GM04504 (cell line): ENCODE measurements around the gene MATCAP1.

ENCODE experiments used
- DNase-seq: peaks from one replicate; pipeline ENCODE4 v3.0.0-alpha.2; 2012; ENCODE audit warnings: low read depth

MATCAP1 gene

GRCh38 chr16:67190448-67191399 is 7.0 kb upstream of the MATCAP1 start:
- no peak for DNase-seq

- no peak for DNase-seq
Measured at GRCh38 chr16:67190041-67190440, 6.3 kb upstream of the MATCAP1 start, which contains the start of gene EXOC3L1. TSS of gene EXOC3L1 (minus strand) at chr16:67190136. CDS start at chr16:67189676, 460 bp downstream.

- no peak for DNase-seq
Measured at GRCh38 chr16:67188798-67189197, 5.0 kb upstream of the MATCAP1 start.

- DNase-seq: no peak
Measured at GRCh38 chr16:67188323-67188722, 4.6 kb upstream of the MATCAP1 start.

GRCh38 chr16:67187175-67187890 is 3.6 kb upstream of the MATCAP1 start:
- DNase-seq: no peak

GRCh38 chr16:67186550-67186950 is 2.8 kb upstream of the MATCAP1 start:
- DNase-seq: no peak

GRCh38 chr16:67185651-67186134 is 1.9 kb upstream of the MATCAP1 start:
- DNase-seq: no peak

GRCh38 chr16:67184995-67185650 is 1.4 kb upstream of the MATCAP1 start:
- DNase-seq: peak; percentile 77

- no peak for DNase-seq
Measured at GRCh38 chr16:67184453-67184994, 761 bp upstream of the MATCAP1 start.

- DNase-seq: no peak
Measured at GRCh38 chr16:67183284-67183626, 508 bp downstream of the MATCAP1 start.

- DNase-seq: no peak
Measured at GRCh38 chr16:67182288-67182687, 1.5 kb downstream of the MATCAP1 start.

- peak; percentile 77 for DNase-seq
Measured at GRCh38 chr16:67181346-67181745, 2.4 kb downstream of the MATCAP1 start.

GRCh38 chr16:67180166-67180565 is 3.6 kb downstream of the MATCAP1 start:
- no peak for DNase-seq

- DNase-seq: no peak
Measured at GRCh38 chr16:67179421-67180080, 4.2 kb downstream of the MATCAP1 start.

GRCh38 chr16:67177743-67178699 is 5.7 kb downstream of the MATCAP1 start:
- DNase-seq: no peak

GRCh38 chr16:67176662-67177061 is 7.1 kb downstream of the MATCAP1 start:
- DNase-seq: no peak

GRCh38 chr16:67174706-67175231 is 9.0 kb downstream of the MATCAP1 start:
- no peak for DNase-seq

- peak; percentile 50 for DNase-seq
Measured at GRCh38 chr16:67173808-67174705, 9.7 kb downstream of the MATCAP1 start.

GRCh38 chr16:67173323-67173722 is 10.4 kb downstream of the MATCAP1 start:
- no peak for DNase-seq
